Measurements from ENCODE around the gene MAPK6. TPM values are rescaled to one million over a fixed set of nuclear protein-coding genes. Genes with fewer than 3 reads are reported as not detected.
"Not testable (repeated sequence)": the region's sequence is repeated elsewhere in the genome, so short reads cannot be mapped to it uniquely, and the experiment has no call there.

Gene MAPK6
- total RNA-seq, 4 donors from 2014 or later, result 53.8 to 162 (median 69.2) TPM

- intact Hi-C loops (cut with DNase I), result no loop called here
- WGBS, 2 donors, result 71 to 92% methylated on average over 4 of the region's 4 CpGs
- Histone ChIP-seq H3K36me3 (peaks cover 7 to 99% (median 7%) of the 10 kb centered on the region in 3 donors), H3K4me3 (no peak overlapping the region), H3K9me3 (no peaks in the 10 kb centered on the region), H3K27me3 (no peaks in the 10 kb centered on the region), H3K27ac (peak overlapping the region in 1 of 4 donors; percentile 67), H3K4me1 (peaks cover 0 to 24% (median 0%) of the 10 kb centered on the region in 3 donors)
- no peak for DNase-seq
- TF ChIP-seq CTCF (IDR thresholded peaks at IDR 0.05) (no peak), POLR2A (IDR thresholded peaks at IDR 0.05) (no peak)
Measured at GRCh38 chr15:52052066-52052935, 33.3 kb downstream of the MAPK6 start.

- Histone ChIP-seq H3K4me3 (no peak overlapping the region), H3K4me1 (peaks cover 0 to 33% (median 0%) of the 10 kb centered on the region in 3 donors), H3K9me3 (no peaks in the 10 kb centered on the region), H3K27me3 (no peaks in the 10 kb centered on the region), H3K36me3 (peaks cover 0 to 99% (median 8%) of the 10 kb centered on the region in 3 donors), H3K27ac (peak overlapping the region in 3 of 4 donors; percentile 3 to 78 (median 67))
- 80 to 84% methylated on average over 4 of the region's 4 CpGs for WGBS, 2 donors
- TF ChIP-seq POLR2A (IDR thresholded peaks at IDR 0.05), result no peak
- TF ChIP-seq CTCF (IDR thresholded peaks at IDR 0.05), result no peak
- intact Hi-C loops (cut with DNase I), result no loop called here
- DNase-seq, result no peak
Measured at GRCh38 chr15:52054381-52054780, 35.4 kb downstream of the MAPK6 start.

- intact Hi-C loops (cut with DNase I); H3K27me3 ChIP-seq; DNase-seq; H3K4me3 ChIP-seq; H3K9me3 ChIP-seq: not testable (repeated sequence)
- Histone ChIP-seq H3K4me1 (peaks cover 0 to 33% (median 0%) of the 10 kb centered on the region in 3 donors), H3K27ac (peak overlapping the region in 3 of 4 donors; percentile 63 to 78 (median 67)), H3K36me3 (peaks cover 0 to 99% (median 13%) of the 10 kb centered on the region in 3 donors)
- WGBS, 2 donors, result 81 to 84% methylated on average over 2 to 5 of the region's 7 CpGs
Measured at GRCh38 chr15:52054858-52055257, 35.8 kb downstream of the MAPK6 start.

DNA sequence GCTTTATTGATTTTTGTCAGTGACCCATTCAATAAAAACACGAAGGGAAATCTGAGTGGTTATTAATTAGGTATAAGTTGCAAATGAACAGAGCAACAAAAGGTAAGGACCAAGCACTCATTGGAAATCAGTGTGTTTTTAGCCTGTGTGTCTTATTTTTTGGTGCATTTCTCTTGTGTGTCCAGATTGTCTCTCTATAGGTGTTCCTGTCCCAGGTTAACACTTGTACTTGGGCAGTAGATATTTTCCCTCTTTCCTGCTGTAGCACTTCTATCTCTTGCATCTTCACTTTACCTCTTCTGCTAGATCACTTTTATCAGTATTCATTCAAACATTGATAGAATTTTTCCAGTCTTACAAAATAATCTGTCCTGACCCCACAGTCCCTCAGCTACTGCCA, 37.0 kb downstream of the MAPK6 start:
- whole genome bisulfite sequencing, 2 donors, result 71 to 91% methylated on average over 1 of the region's 1 CpG
- TF ChIP-seq CTCF (IDR thresholded peaks at IDR 0.05) (no peak), POLR2A (IDR thresholded peaks at IDR 0.05) (no peak)
- Histone ChIP-seq H3K4me1 (peaks cover 0 to 33% (median 0%) of the 10 kb centered on the region in 3 donors), H3K4me3 (no peak overlapping the region), H3K27ac (no peak overlapping the region), H3K27me3 (no peaks in the 10 kb centered on the region), H3K36me3 (peaks cover 0 to 99% (median 20%) of the 10 kb centered on the region in 3 donors), H3K9me3 (no peaks in the 10 kb centered on the region)
- no peak for DNase-seq
- intact Hi-C loops (cut with DNase I), result no loop called here

DNA sequence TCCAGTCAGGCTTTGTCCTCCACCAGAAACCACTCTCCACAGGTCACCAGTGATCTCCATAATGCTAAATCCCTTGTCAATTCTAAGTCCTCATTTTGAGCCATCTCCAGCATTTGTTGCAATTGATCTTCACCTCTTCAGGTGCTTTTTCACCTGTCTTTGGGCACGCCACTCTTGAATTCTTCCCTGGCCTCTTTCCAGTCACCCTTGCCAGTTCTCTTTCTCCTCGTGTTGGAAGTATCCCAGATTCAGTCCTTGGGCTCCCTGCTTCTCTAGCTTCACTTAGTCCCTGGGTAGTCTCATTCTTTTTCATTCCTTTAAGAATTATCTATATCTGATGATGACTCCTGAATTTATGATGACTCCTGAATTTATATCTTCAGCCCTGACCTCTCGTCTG, 37.5 kb downstream of the MAPK6 start:
- peaks cover 0 to 33% (median 0%) of the 10 kb centered on the region in 3 donors for H3K4me1 ChIP-seq
- H3K4me3 ChIP-seq, result no peak overlapping the region
- no peaks in the 10 kb centered on the region for H3K27me3 ChIP-seq
- DNase-seq, result no peak
- H3K9me3 ChIP-seq, result no peaks in the 10 kb centered on the region
- peaks cover 0 to 99% (median 20%) of the 10 kb centered on the region in 3 donors for H3K36me3 ChIP-seq
- 69 to 79% methylated on average over 3 of the region's 3 CpGs for WGBS, 2 donors
- intact Hi-C loops (cut with DNase I), result no loop called here
- H3K27ac ChIP-seq, result no peak overlapping the region
- TF ChIP-seq CTCF (IDR thresholded peaks at IDR 0.05) (no peak), POLR2A (IDR thresholded peaks at IDR 0.05) (no peak)
